ENCODE measurements around the gene GALK1. TPM values are rescaled to one million over a fixed set of nuclear protein-coding genes. Genes with fewer than 3 reads are reported as not detected.

The GALK1 gene
- total RNA-seq, 1 donor from 2014 or later = 34.0 TPM

DNA sequence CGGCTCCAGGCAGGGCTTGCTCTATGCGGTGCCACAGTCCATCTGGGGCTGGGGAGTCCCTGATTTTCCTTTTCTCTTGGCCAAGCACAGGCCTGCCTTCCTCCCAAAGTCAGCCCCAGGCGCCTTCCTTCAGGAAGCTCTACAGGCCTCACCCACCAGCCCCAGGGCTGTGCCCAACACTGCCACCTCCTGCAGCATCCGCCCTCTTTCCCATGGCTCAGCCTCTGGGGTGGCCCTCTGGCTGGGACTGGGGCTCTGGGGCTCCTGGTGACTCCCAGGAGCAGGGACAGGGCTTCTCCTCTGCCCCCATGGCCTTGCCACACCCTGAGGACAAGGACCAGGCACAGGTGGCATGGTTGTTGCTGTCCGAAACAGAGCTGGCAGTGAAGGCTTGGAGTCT is 42.9 kb downstream of the GALK1 start:
- no peak for TF ChIP-seq CTCF (IDR thresholded peaks at IDR 0.05)
- ATAC-seq (peak; percentile 2 to 13), DNase-seq (peak; percentile 46)
- Histone ChIP-seq H3K4me1 (peaks cover 18% of the 10 kb centered on the region), H3K36me3 (peaks cover 5% of the 10 kb centered on the region), H3K27ac (peak overlapping the region; percentile 80), H3K9me3 (no peaks in the 10 kb centered on the region), H3K27me3 (ENCODE audit: low read depth) (peaks cover 27% of the 10 kb centered on the region), H3K4me3 (peak overlapping the region; percentile 55)
- intact Hi-C loops (cut with DNase I) = no loop called here

GRCh38 chr17:75721463-75722011 is 43.5 kb downstream of the GALK1 start:
- Histone ChIP-seq H3K27ac (peak overlapping the region; percentile 80), H3K27me3 (ENCODE audit: low read depth) (peaks cover 27% of the 10 kb centered on the region), H3K36me3 (peaks cover 5% of the 10 kb centered on the region), H3K9me3 (no peaks in the 10 kb centered on the region), H3K4me3 (peak overlapping the region; percentile 55), H3K4me1 (peaks cover 18% of the 10 kb centered on the region)
- intact Hi-C loops (cut with DNase I) = no loop called here
- DNase-seq (peak; percentile 46), ATAC-seq (peak; percentile 12 to 35)
- TF ChIP-seq CTCF (IDR thresholded peaks at IDR 0.05) = no peak

- Histone ChIP-seq H3K27ac (peak within 1 kb of the TSS; percentile 80), H3K36me3 (peaks cover 3% of the 10 kb centered on the region), H3K27me3 (ENCODE audit: low read depth) (peaks cover 27% of the 10 kb centered on the region), H3K4me1 (peaks cover 18% of the 10 kb centered on the region), H3K4me3 (peak within 1 kb of the TSS; percentile 55), H3K9me3 (no peaks in the 10 kb centered on the region)
- intact Hi-C loops (cut with DNase I) = no loop called here
- DNase-seq = peak; percentile 88
- peak; percentile 11 for TF ChIP-seq CTCF (IDR thresholded peaks at IDR 0.05)
- peak; percentile 92 to 94 for ATAC-seq
These were observed 44.1 kb downstream of the GALK1 start, which contains the start of gene ITGB4 for GRCh38 chr17:75720656-75721462. TSS of gene ITGB4 (plus strand) at chr17:75721459. CDS start at chr17:75724704, 3,245 bp downstream.

DNA sequence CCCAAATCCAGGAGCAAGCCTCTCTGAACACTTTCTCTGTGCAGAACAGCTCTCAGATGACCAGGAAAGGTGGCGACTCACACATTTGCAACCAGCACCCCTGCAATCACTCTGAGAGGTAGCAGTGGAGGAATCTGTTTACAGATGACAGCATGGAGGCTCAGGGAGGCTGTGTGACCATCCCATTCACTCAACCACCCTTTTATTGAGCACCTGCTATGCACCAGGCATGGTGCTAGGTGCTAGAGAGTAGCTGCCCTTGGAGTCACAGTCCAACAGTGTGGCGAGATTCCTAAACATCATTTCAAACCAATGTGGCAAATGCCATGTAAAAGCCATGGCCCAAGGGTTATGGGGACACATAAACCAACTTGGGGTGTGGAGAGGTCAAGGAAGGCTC is 45.3 kb downstream of the GALK1 start:
- Histone ChIP-seq H3K27me3 (ENCODE audit: low read depth) (peaks cover 32% of the 10 kb centered on the region), H3K4me3 (no peak overlapping the region)
- no peak for TF ChIP-seq CTCF (IDR thresholded peaks at IDR 0.05)

GRCh38 chr17:75712446-75712845 is 52.5 kb downstream of the GALK1 start:
- no peak for DNase-seq
- TF ChIP-seq CTCF (IDR thresholded peaks at IDR 0.05) = no peak
- Histone ChIP-seq H3K36me3 (peaks cover 13% of the 10 kb centered on the region), H3K27me3 (ENCODE audit: low read depth) (peaks cover 4% of the 10 kb centered on the region), H3K9me3 (no peaks in the 10 kb centered on the region), H3K4me3 (no peak overlapping the region), H3K4me1 (peaks cover 7% of the 10 kb centered on the region), H3K27ac (no peak overlapping the region)
- no peak for ATAC-seq
- intact Hi-C loops (cut with DNase I) = no loop called here

More for the DNA sequence above, 45.3 kb downstream of the GALK1 start:
- Histone ChIP-seq H3K4me1 (peaks cover 18% of the 10 kb centered on the region), H3K36me3 (no peaks in the 10 kb centered on the region), H3K9me3 (no peaks in the 10 kb centered on the region), H3K27ac (no peak overlapping the region)
- DNase-seq = no peak
- intact Hi-C loops (cut with DNase I) = no loop called here
- no peak for ATAC-seq

Small RNA genes within 50 kb of the gene (microRNA-seq; reads per million reads assigned to microRNA genes)
- gene MIR4738 (ENCODE audit: borderline number of aligned reads) = 1.5 reads per million

Other genes with a start within 250 kb of the GALK1 start
- gene CASKIN2, start 249.7 kb downstream of the GALK1 start, total RNA-seq = 68.8 TPM
- 20.4 TPM for gene TSEN54, start 248.7 kb downstream of the GALK1 start, total RNA-seq
- gene LLGL2, start 239.5 kb downstream of the GALK1 start, total RNA-seq = 111 TPM
- gene MYO15B, start 177.4 kb downstream of the GALK1 start, total RNA-seq = 181 TPM
- 2.7 TPM for gene SMIM5, start 131.8 kb downstream of the GALK1 start, total RNA-seq
- gene RECQL5, start 98.0 kb downstream of the GALK1 start, total RNA-seq = 39.4 TPM
- 73.0 TPM for gene SAP30BP, start 97.9 kb downstream of the GALK1 start, total RNA-seq
- gene ITGB4, start 43.7 kb downstream of the GALK1 start, total RNA-seq = 34.7 TPM
- 31.1 TPM for gene UNK, start 19.6 kb upstream of the GALK1 start, total RNA-seq
- 118 TPM for gene UNC13D, start 79.2 kb upstream of the GALK1 start, total RNA-seq
- gene WBP2, start 90.1 kb upstream of the GALK1 start, total RNA-seq = 145 TPM
- gene TRIM47, start 113.4 kb upstream of the GALK1 start, total RNA-seq = 21.0 TPM
- gene TRIM65, start 131.8 kb upstream of the GALK1 start, total RNA-seq = 32.4 TPM
- 68.9 TPM for gene MRPL38, start 139.7 kb upstream of the GALK1 start, total RNA-seq
- 13.1 TPM for gene FBF1, start 175.8 kb upstream of the GALK1 start, total RNA-seq
- 67.1 TPM for gene ACOX1, start 214.0 kb upstream of the GALK1 start, total RNA-seq
- 14.6 TPM for gene TEN1, start 214.0 kb upstream of the GALK1 start, total RNA-seq
- 8.4 TPM for gene CDK3, start 235.7 kb upstream of the GALK1 start, total RNA-seq